VCaP (cell line): ENCODE results near the gene CTNNA1.
"Not testable (repeated sequence)": the region's sequence is repeated elsewhere in the genome, so short reads cannot be mapped to it uniquely, and the experiment has no call there.

Experiments
- H3K27ac ChIP-seq: fragments of 450-650 bp; 2 replicates; pipeline ENCODE4 v1.5.1; 2017
- TF ChIP-seq, protein P1 (sequence below): fragments of 450-650 bp; conservative IDR thresholded peaks from 2 replicates; pipeline ENCODE4 v1.5.1; 2017; ENCODE audit warnings: mild to moderate bottlenecking, moderate library complexity

CTNNA1 gene

DNA sequence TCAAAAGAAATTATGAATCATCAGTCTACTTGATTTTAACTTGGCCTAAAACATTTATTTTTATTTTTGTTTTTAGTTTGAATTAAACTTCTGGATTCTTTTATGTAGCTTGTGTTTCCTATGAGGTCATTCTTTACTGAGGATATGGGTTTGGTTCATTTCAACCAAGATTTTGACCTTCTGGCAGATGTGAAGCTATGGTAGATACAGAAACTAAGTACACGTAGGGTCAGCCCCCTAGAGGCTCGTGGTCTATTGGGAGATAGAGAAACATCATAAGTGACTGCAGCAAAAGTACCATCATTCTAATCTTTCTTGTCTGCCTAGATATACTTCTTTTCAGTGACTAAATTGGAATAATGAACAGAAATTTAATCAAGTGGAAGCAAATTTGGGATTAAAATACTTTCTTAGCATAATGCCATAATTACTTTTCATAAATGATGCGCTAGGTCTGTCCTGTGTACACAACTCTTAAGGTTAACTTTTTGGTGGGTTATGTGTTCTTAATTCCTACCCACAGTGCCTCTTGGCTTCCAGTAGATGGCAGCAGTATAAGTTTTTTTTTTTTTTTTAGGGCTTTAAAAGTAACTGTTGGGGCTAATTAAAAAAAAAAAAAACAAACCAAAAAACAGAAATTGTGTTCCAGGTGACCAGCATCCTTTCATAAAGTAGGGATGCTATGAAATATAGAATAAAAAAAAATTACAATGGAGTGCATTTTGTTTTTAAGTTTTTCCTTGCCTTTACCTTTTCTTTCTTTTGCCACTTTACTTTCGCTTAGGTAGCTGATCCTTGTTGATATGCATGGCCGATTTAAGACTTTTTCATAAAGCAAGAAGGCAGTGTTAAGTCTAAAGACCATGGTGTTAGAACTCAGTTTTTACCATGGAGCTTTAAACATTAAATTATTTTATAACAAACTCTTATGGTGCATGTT, 72.0 kb downstream of the CTNNA1 start:
- TF ChIP-seq, protein P1, sequence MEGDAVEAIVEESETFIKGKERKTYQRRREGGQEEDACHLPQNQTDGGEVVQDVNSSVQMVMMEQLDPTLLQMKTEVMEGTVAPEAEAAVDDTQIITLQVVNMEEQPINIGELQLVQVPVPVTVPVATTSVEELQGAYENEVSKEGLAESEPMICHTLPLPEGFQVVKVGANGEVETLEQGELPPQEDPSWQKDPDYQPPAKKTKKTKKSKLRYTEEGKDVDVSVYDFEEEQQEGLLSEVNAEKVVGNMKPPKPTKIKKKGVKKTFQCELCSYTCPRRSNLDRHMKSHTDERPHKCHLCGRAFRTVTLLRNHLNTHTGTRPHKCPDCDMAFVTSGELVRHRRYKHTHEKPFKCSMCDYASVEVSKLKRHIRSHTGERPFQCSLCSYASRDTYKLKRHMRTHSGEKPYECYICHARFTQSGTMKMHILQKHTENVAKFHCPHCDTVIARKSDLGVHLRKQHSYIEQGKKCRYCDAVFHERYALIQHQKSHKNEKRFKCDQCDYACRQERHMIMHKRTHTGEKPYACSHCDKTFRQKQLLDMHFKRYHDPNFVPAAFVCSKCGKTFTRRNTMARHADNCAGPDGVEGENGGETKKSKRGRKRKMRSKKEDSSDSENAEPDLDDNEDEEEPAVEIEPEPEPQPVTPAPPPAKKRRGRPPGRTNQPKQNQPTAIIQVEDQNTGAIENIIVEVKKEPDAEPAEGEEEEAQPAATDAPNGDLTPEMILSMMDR: peak; percentile 96
- no peak overlapping the region for H3K27ac ChIP-seq

DNA sequence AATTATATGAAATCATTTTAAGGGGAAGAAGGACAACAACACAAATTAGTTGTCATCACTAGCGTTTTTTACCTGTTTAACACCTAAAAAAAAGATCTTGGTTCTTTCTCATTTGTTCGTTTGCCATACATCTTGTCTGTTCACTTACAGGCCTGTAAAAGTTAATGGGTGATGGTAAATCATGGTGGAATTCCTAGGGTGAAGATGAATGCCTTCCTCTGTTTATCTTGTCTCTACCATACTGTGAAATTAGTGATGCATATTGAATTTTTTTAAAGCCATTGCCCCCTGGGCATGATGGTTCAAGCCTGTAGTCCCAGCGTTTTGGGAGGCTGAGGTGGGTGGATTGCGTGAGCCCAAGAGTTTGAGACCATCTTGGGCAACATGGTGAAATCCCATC, 75.3 kb downstream of the CTNNA1 start:
- TF ChIP-seq, protein P1: no peak
- H3K27ac ChIP-seq: no peak overlapping the region

DNA sequence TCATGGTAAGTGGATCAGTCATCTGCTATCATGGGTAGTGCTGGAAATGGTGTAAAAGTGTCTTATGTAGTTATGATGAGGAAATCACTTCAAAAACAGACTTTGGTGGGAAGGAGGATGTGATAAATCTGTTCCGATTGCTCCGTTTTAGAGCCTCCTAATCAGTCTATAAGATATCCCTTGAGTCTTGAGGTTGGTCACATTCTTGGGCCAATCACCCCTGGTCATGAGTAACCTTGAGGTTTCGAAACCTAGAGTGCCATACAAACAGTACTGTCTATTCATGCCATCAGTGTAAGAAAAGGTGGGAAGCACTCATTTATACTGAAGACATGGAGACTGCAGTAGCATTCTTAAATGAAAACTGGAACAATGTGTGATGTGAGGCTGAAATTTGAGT, 76.1 kb downstream of the CTNNA1 start:
- no peak overlapping the region for H3K27ac ChIP-seq

DNA sequence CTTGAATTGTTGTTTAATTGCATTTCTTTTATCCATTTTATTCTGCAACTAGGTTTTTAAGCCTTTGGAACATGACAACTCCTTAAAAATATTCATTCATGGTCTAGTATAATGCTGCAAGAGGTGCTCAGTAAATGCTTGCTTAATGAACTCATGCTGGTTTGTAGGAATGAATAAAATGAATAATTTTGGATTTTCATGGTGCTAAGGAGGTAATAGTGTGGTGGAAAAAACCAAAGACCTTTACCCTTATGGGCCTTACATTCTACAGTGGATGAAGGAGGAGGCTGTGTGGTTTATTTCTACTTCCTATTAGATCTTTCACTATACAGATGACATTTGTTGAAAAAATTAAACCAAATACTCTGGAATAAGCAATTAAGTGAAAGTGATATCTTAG, 78.5 kb downstream of the CTNNA1 start:
- TF ChIP-seq, protein P1: no peak
- no peak overlapping the region for H3K27ac ChIP-seq

More for the DNA sequence above, 76.1 kb downstream of the CTNNA1 start:
- TF ChIP-seq, protein P1: no peak

DNA sequence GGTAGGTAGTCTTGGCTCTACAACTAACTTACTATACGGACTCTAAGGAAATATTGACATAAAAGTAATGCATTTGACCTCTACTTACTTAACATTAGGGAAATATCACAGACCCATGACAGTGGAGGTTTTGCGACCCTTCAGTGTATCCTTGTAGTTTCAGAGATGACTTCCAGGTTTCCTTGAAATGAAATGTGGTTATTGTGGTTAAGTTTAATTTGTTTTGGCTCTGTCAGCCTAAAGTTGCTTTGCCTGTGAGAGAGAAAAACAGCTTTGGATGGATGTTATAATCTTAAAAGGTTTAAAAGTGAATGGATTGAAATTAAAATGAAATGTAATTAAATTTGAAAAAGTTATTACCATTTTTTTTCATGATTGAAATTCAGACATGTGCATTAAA, 79.0 kb downstream of the CTNNA1 start:
- no peak overlapping the region for H3K27ac ChIP-seq
- TF ChIP-seq, protein P1: no peak

DNA sequence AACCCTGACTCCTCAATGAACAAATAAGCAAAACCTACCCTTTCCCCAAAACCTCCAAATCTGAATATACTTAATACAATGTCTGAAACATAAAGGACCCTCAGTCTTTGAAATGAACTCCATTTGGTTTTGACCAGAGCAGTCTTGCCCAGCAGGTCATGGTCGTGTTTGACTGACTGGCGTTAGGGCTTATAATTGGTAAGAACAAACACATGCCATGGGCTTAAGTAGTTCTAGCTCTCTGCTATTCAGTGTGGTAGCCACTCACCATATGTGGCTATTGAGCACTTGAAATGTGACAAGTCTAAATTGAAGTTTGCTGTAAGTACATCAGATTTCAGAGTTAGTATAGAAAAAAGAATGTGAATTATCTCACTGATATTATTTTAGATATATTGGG, 79.9 kb downstream of the CTNNA1 start:
- TF ChIP-seq, protein P1: no peak
- no peak overlapping the region for H3K27ac ChIP-seq

DNA sequence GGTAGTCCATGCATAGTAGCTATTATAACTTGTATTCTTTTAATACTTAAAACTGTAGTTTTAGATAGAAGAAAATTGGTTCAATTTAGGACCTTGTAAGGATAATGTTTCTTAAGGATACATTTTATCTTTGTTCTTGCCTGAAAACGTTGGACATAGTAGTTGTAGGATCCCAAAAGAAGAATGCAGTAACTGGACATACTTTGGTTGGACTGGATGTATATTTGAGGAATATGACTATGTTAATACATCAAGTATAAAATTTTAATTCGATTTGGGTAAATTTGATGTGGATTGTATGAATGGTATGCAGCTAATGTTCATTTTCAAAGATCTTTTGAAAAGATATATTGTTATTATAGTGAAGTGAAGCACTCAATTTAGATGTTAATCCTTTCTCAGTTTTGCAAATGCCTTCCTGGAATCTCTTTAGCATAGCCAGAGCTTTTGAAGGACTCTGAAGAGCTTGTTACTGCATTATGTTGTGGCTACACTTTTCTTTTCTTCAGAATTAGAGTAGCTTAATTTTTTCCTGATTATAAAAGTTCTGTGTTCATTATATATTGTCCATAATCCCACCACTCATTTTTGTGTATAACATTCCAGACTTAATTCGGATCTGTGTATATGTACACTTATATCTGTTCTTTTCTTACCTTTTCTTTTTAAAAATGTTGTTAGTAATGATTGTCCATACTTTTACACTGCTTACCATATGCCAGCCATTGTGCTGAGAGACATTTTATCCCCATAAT, 80.7 kb downstream of the CTNNA1 start:
- H3K27ac ChIP-seq: no peak overlapping the region
- TF ChIP-seq, protein P1: no peak

DNA sequence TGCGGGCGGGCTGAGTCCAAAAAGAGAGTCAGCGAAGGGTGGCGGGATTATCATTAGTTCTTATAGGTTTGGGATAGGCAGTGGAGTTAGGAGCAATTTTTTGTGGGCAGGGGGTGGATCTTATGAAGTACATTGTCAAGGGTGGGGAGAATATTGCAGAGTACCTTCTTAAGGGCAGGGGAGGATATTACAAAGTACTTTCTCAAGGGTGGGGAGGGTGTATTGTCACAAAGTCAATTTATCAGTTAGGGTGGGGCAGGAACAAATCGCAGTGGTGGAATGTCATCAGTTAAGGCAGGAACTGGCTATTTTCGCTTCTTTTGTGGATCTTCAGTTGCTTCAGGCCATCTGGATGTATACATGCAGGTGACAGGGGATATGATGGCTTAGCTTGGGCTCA, 81.6 kb downstream of the CTNNA1 start:
- H3K27ac ChIP-seq: not testable (repeated sequence)
